Neural cell (in vitro differentiated cells): ENCODE results near the gene TRPM3. TPM values are rescaled to one million over a fixed set of nuclear protein-coding genes. Genes with fewer than 3 reads are reported as not detected.

Experiments
- H2AFZ ChIP-seq: fragments of 200-600, 300-800 bp; sonication (generic), shearing (Covaris generic); 2 replicates; pipeline ENCODE4 v1.6.0; 2014; ENCODE audit warnings: low read depth, mild to moderate bottlenecking, antibody characterized with exemption, low read length, moderate library complexity
- H3F3A ChIP-seq: fragments of 200-600 bp; shearing (Covaris generic); 2 replicates; pipeline ENCODE4 v1.6.1; 2016; ENCODE audit warnings: mild to moderate bottlenecking, moderate library complexity, mixed read lengths, antibody characterized with exemption, low read length; ENCODE audit not compliant: insufficient read depth, poor library complexity, severe bottlenecking
- H3K27ac ChIP-seq: fragments of 200-600, 300-800 bp; sonication (generic), shearing (Covaris generic); 2 replicates; pipeline ENCODE4 v1.5.1; 2014; ENCODE audit warnings: mild to moderate bottlenecking, low read length, moderate library complexity
- H3K27me3 ChIP-seq: fragments of 300-800, 200-600 bp; sonication (generic), shearing (Covaris generic); 2 replicates; pipeline ENCODE4 v1.6.0; 2014; ENCODE audit warnings: mild to moderate bottlenecking, low read depth, low read length, moderate library complexity; ENCODE audit not compliant: insufficient read depth
- H3K36me3 ChIP-seq: fragments of 300-800, 200-600 bp; sonication (generic), shearing (Covaris generic); 2 replicates; pipeline ENCODE4 v1.5.1; 2014; ENCODE audit warnings: mild to moderate bottlenecking, antibody characterized with exemption, low read length, moderate library complexity; ENCODE audit not compliant: insufficient read depth
- H3K4me2 ChIP-seq: fragments of 300-800, 200-600 bp; sonication (generic), shearing (Covaris generic); 2 replicates; pipeline ENCODE4 v1.6.0; 2014; ENCODE audit warnings: mild to moderate bottlenecking, low read length
- H3K4me3 ChIP-seq: fragments of 300-800, 200-600 bp; sonication (generic), shearing (Covaris generic); 2 replicates; pipeline ENCODE4 v1.5.1; 2014; ENCODE audit warnings: mild to moderate bottlenecking, low read length, moderate library complexity
- H3K79me2 ChIP-seq: fragments of 200-600 bp; shearing (Covaris generic); replicated peaks from 2 replicates; pipeline ENCODE4 v1.6.0; 2014; ENCODE audit warnings: mild to moderate bottlenecking, low read length, moderate library complexity; ENCODE audit not compliant: insufficient read depth
- H3K9ac ChIP-seq: fragments of 300-800, 200-600 bp; sonication (generic), shearing (Covaris generic); 2 replicates; pipeline ENCODE4 v1.6.1; 2016; ENCODE audit warnings: mild to moderate bottlenecking, low read length, mixed read lengths
- H3K9me2 ChIP-seq: fragments of 200-600 bp; shearing (Covaris generic); 2 replicates; pipeline ENCODE4 v1.6.1; 2016; ENCODE audit warnings: mild to moderate bottlenecking, low read length, mixed read lengths; ENCODE audit not compliant: insufficient read depth
- H3K9me3 ChIP-seq: fragments of 200-600, 300-800 bp; sonication (generic), shearing (Covaris generic); 2 replicates; pipeline ENCODE4 v1.6.1; 2016; ENCODE audit warnings: mild to moderate bottlenecking, mixed run types, low read length, moderate library complexity, mixed read lengths
- H4K20me1 ChIP-seq: fragments of 200-600 bp; shearing (Covaris generic); 2 replicates; pipeline ENCODE4 v1.6.1; 2016; ENCODE audit warnings: mild to moderate bottlenecking, mixed run types; ENCODE audit not compliant: insufficient read depth
- CTCF ChIP-seq: fragments of 450-650 bp; IDR thresholded peaks from 2 replicates; pipeline ENCODE4 v1.5.1; 2014; ENCODE audit warnings: antibody characterized with exemption, mild to moderate bottlenecking, moderate library complexity; ENCODE audit not compliant: poor library complexity, severe bottlenecking
- EP300 ChIP-seq: fragments of 450-650 bp; conservative IDR thresholded peaks from 2 replicates; pipeline ENCODE4 v1.6.1; 2014; ENCODE audit warnings: antibody characterized with exemption, mild to moderate bottlenecking, moderate library complexity; ENCODE audit not compliant: poor library complexity, severe bottlenecking
- EZH2 ChIP-seq: fragments of 200-600, 300-800 bp; shearing (Covaris generic), sonication (generic); IDR thresholded peaks from 2 replicates; pipeline ENCODE4 v1.6.1; 2014; ENCODE audit warnings: antibody characterized with exemption, low read length, borderline replicate concordance, mild to moderate bottlenecking; ENCODE audit not compliant: insufficient read depth, poor library complexity, severe bottlenecking
- MXI1 ChIP-seq: fragments of 450-650 bp; conservative IDR thresholded peaks from 2 replicates; pipeline ENCODE4 v1.6.1; 2014; ENCODE audit warnings: antibody characterized with exemption, mild to moderate bottlenecking; ENCODE audit not compliant: poor library complexity, severe bottlenecking
- POLR2AphosphoS5 ChIP-seq: IDR thresholded peaks from 2 replicates; pipeline ENCODE4 v1.6.1; 2012
- RAD21 ChIP-seq: fragments of 450-650 bp; conservative IDR thresholded peaks from 2 replicates; pipeline ENCODE4 v1.6.1; 2014; ENCODE audit warnings: antibody characterized with exemption, mild to moderate bottlenecking, moderate library complexity
- REST ChIP-seq: IDR thresholded peaks from 2 replicates; pipeline ENCODE4 v1.6.1; 2012; ENCODE audit warnings: borderline replicate concordance
- SMC3 ChIP-seq: fragments of 450-650 bp; conservative IDR thresholded peaks from 2 replicates; pipeline ENCODE4 v1.6.1; 2014; ENCODE audit warnings: antibody characterized with exemption, mild to moderate bottlenecking, moderate library complexity; ENCODE audit not compliant: poor library complexity
- TAF1 ChIP-seq: IDR thresholded peaks from 2 replicates; pipeline ENCODE4 v1.6.1; 2012; ENCODE audit warnings: low read depth
- polyA plus RNA-seq: library from polyadenylated mRNA; depleted of rRNA; stranded (reverse); fragments of >200 nt; gene quantifications from 2 replicates; pipeline ENCODE4 v1.2.3, GENCODE V29; 2014

The TRPM3 gene
- polyA plus RNA-seq, 1 donor from 2014 or later = 1.3 TPM

GRCh38 chr9:70609542-70610286 is 511.7 kb downstream of the TRPM3 start:
- H3K4me2 ChIP-seq = no peak overlapping the region
- no peak overlapping the region for H2AFZ ChIP-seq
- H3K27ac ChIP-seq = no peak overlapping the region

GRCh38 chr9:70609011-70609410 is 512.4 kb downstream of the TRPM3 start:
- H3K27me3 ChIP-seq = no peaks in the 10 kb centered on the region
- no peaks in the 10 kb centered on the region for H3K36me3 ChIP-seq
- no peak for TF ChIP-seq REST
- H3K79me2 ChIP-seq = no peaks in the 10 kb centered on the region
- no peak overlapping the region for H3K27ac ChIP-seq
- no peak overlapping the region for H3K4me3 ChIP-seq
- H3K9ac ChIP-seq = no peak overlapping the region
- H3K4me2 ChIP-seq = no peak overlapping the region
- H4K20me1 ChIP-seq = no peaks in the 10 kb centered on the region
- no peaks in the 10 kb centered on the region for H3K9me2 ChIP-seq
- no peaks in the 10 kb centered on the region for H3K9me3 ChIP-seq
- no peak overlapping the region for H2AFZ ChIP-seq
- no peaks in the 10 kb centered on the region for H3F3A ChIP-seq

More at GRCh38 chr9:70609542-70610286, 511.7 kb downstream of the TRPM3 start:
- H3K9ac ChIP-seq = no peak overlapping the region
- no peak overlapping the region for H3K4me3 ChIP-seq
- no peak for TF ChIP-seq REST
- no peak for TF ChIP-seq MXI1
- TF ChIP-seq EZH2 = no peak
- no peak for TF ChIP-seq RAD21
- TF ChIP-seq POLR2AphosphoS5 = no peak
- TF ChIP-seq TAF1 = no peak
- no peak for TF ChIP-seq EP300
- no peak for TF ChIP-seq SMC3
- TF ChIP-seq CTCF = no peak
- no peaks in the 10 kb centered on the region for H3F3A ChIP-seq
- no peaks in the 10 kb centered on the region for H3K79me2 ChIP-seq
- no peaks in the 10 kb centered on the region for H3K36me3 ChIP-seq
- H3K9me2 ChIP-seq = no peaks in the 10 kb centered on the region
- no peaks in the 10 kb centered on the region for H3K9me3 ChIP-seq
- H4K20me1 ChIP-seq = no peaks in the 10 kb centered on the region
- no peaks in the 10 kb centered on the region for H3K27me3 ChIP-seq
